HEK293 (cell line): ENCODE results near the gene PDE4D.

ENCODE experiments used
- GFI1B ChIP-seq: fragments of 450-650 bp; formaldehyde crosslinking; IDR thresholded peaks from 2 replicates; pipeline ENCODE4 v1.5.1; 2016; ENCODE audit warnings: missing biosample characterization, missing genetic modification characterization
- GLI2 ChIP-seq: fragments of 450-650 bp; formaldehyde crosslinking; IDR thresholded peaks from 2 replicates; pipeline ENCODE4; 2017; ENCODE audit warnings: missing biosample characterization, missing genetic modification characterization, low read depth, borderline replicate concordance
- GLI4 ChIP-seq: fragments of 450-650 bp; formaldehyde crosslinking; IDR thresholded peaks from 2 replicates; pipeline ENCODE4 v1.5.1; 2016; ENCODE audit warnings: missing biosample characterization, missing genetic modification characterization
- IKZF3 ChIP-seq: fragments of 450-650 bp; IDR thresholded peaks from 2 replicates; pipeline ENCODE4 v1.5.0; 2018; ENCODE audit warnings: missing biosample characterization, mild to moderate bottlenecking, missing genetic modification characterization, moderate library complexity
- KLF10 ChIP-seq: fragments of 450-650 bp; IDR thresholded peaks from 2 replicates; pipeline ENCODE4 v1.5.1; 2018; ENCODE audit warnings: missing biosample characterization, mild to moderate bottlenecking, missing genetic modification characterization
- MYNN ChIP-seq: fragments of 450-650 bp; formaldehyde crosslinking; IDR thresholded peaks from 2 replicates; pipeline ENCODE4 v1.5.1; 2016; ENCODE audit warnings: missing biosample characterization, missing genetic modification characterization, borderline replicate concordance
- SCRT1 ChIP-seq: fragments of 450-650 bp; formaldehyde crosslinking; IDR thresholded peaks from 2 replicates; pipeline ENCODE4 v1.5.1; 2016; ENCODE audit warnings: missing biosample characterization, missing genetic modification characterization, borderline replicate concordance
- TCF7L2 ChIP-seq: IDR thresholded peaks from 2 replicates; pipeline ENCODE4 v1.6.1; 2011; ENCODE audit warnings: low read depth, mild to moderate bottlenecking, inconsistent platforms, low read length, moderate library complexity, borderline replicate concordance
- YY2 ChIP-seq: fragments of 450-650 bp; formaldehyde crosslinking; IDR thresholded peaks from 2 replicates; pipeline ENCODE4 v1.5.1; 2016; ENCODE audit warnings: missing biosample characterization, missing genetic modification characterization
- ZBTB17 ChIP-seq: fragments of 450-650 bp; formaldehyde crosslinking; IDR thresholded peaks from 2 replicates; pipeline ENCODE4 v1.5.1; 2016; ENCODE audit warnings: missing biosample characterization, missing genetic modification characterization
- ZNF140 ChIP-seq: fragments of 450-650 bp; formaldehyde crosslinking; IDR thresholded peaks from 2 replicates; pipeline ENCODE4 v1.5.1; 2016; ENCODE audit warnings: missing biosample characterization, missing genetic modification characterization
- ZNF184 ChIP-seq: fragments of 450-650 bp; IDR thresholded peaks from 2 replicates; pipeline ENCODE4 v1.5.1; 2018; ENCODE audit warnings: missing biosample characterization, mild to moderate bottlenecking, missing genetic modification characterization
- ZNF2 ChIP-seq: fragments of 450-650 bp; formaldehyde crosslinking; IDR thresholded peaks from 2 replicates; pipeline ENCODE4 v1.5.1; 2016; ENCODE audit warnings: missing biosample characterization, missing genetic modification characterization
- ZNF239 ChIP-seq: fragments of 450-650 bp; formaldehyde crosslinking; IDR thresholded peaks from 2 replicates; pipeline ENCODE4 v1.5.1; 2016; ENCODE audit warnings: missing biosample characterization, missing genetic modification characterization
- ZNF274 ChIP-seq, 2 experiments: fragments of 200-500 bp in 1 of 2; fragments of 450-650 bp in 1 of 2; sonication (Bioruptor generic) in 1 of 2; formaldehyde crosslinking in 1 of 2; IDR thresholded peaks; 2 replicates each; pipeline versions ENCODE4 v1.5.1 to v1.6.1; 2014 to 2016; ENCODE audit warnings: borderline replicate concordance in 1 of 2, inconsistent platforms in 1 of 2, low read length in 1 of 2, missing biosample characterization in 1 of 2, missing genetic modification characterization in 1 of 2
- ZNF366 ChIP-seq: fragments of 450-650 bp; formaldehyde crosslinking; conservative IDR thresholded peaks from 2 replicates; pipeline ENCODE4 v1.5.1; 2016; ENCODE audit warnings: missing biosample characterization, missing genetic modification characterization
- ZNF37A ChIP-seq: fragments of 450-650 bp; IDR thresholded peaks from 2 replicates; pipeline ENCODE4 v1.5.1; 2018; ENCODE audit warnings: missing biosample characterization, missing genetic modification characterization
- ZNF404 ChIP-seq: fragments of 450-650 bp; formaldehyde crosslinking; IDR thresholded peaks from 2 replicates; pipeline ENCODE4 v1.5.1; 2017; ENCODE audit warnings: missing biosample characterization, missing genetic modification characterization
- ZNF426 ChIP-seq: fragments of 450-650 bp; formaldehyde crosslinking; IDR thresholded peaks from 2 replicates; pipeline ENCODE4 v1.5.1; 2017; ENCODE audit warnings: missing biosample characterization, missing genetic modification characterization, mild to moderate bottlenecking, inconsistent platforms, moderate library complexity
- ZNF521 ChIP-seq: fragments of 450-650 bp; formaldehyde crosslinking; IDR thresholded peaks from 2 replicates; pipeline ENCODE4 v1.5.1; 2017; ENCODE audit warnings: missing biosample characterization, mild to moderate bottlenecking, missing genetic modification characterization
- ZNF623 ChIP-seq: fragments of 450-650 bp; formaldehyde crosslinking; IDR thresholded peaks from 2 replicates; pipeline ENCODE4 v1.5.1; 2016; ENCODE audit warnings: missing biosample characterization, missing genetic modification characterization
- ZNF624 ChIP-seq: fragments of 450-650 bp; formaldehyde crosslinking; IDR thresholded peaks from 2 replicates; pipeline ENCODE4 v1.5.1; 2017; ENCODE audit warnings: missing biosample characterization, missing genetic modification characterization
- ZNF654 ChIP-seq: fragments of 450-650 bp; formaldehyde crosslinking; IDR thresholded peaks from 2 replicates; pipeline ENCODE4 v1.5.1; 2016; ENCODE audit warnings: low read depth, missing biosample characterization, missing genetic modification characterization
- ZNF707 ChIP-seq: fragments of 450-650 bp; formaldehyde crosslinking; IDR thresholded peaks from 2 replicates; pipeline ENCODE4 v1.5.1; 2016; ENCODE audit warnings: missing biosample characterization, missing genetic modification characterization
- ZNF785 ChIP-seq: fragments of 450-650 bp; formaldehyde crosslinking; IDR thresholded peaks from 2 replicates; pipeline ENCODE4 v1.5.1; 2016; ENCODE audit warnings: missing biosample characterization, missing genetic modification characterization
- ZNF792 ChIP-seq: fragments of 450-650 bp; formaldehyde crosslinking; IDR thresholded peaks from 2 replicates; pipeline ENCODE4 v1.5.1; 2016; ENCODE audit warnings: missing biosample characterization, missing genetic modification characterization
- ZNF843 ChIP-seq: fragments of 450-650 bp; formaldehyde crosslinking; IDR thresholded peaks from 2 replicates; pipeline ENCODE4 v1.5.1; 2016; ENCODE audit warnings: missing biosample characterization, missing genetic modification characterization
- ZSCAN23 ChIP-seq: fragments of 450-650 bp; formaldehyde crosslinking; IDR thresholded peaks from 2 replicates; pipeline ENCODE4 v1.5.1; 2016; ENCODE audit warnings: missing biosample characterization, missing genetic modification characterization
- TF ChIP-seq, protein P1 (sequence below): fragments of 450-650 bp; formaldehyde crosslinking; IDR thresholded peaks from 2 replicates; pipeline ENCODE4 v1.5.1; 2016; ENCODE audit warnings: missing biosample characterization, missing genetic modification characterization
- TF ChIP-seq, protein P2 (sequence below): fragments of 450-650 bp; formaldehyde crosslinking; optimal IDR thresholded peaks from 2 replicates; pipeline ENCODE3; 2016; ENCODE audit warnings: missing biosample characterization, mild to moderate bottlenecking, missing genetic modification characterization
- TF ChIP-seq, protein P3 (sequence below): fragments of 450-650 bp; formaldehyde crosslinking; IDR thresholded peaks from 2 replicates; pipeline ENCODE4 v1.5.1; 2016; ENCODE audit warnings: missing biosample characterization, missing genetic modification characterization
- TF ChIP-seq, protein P4 (sequence below): fragments of 450-650 bp; formaldehyde crosslinking; IDR thresholded peaks from 2 replicates; pipeline ENCODE4 v1.5.1; 2017; ENCODE audit warnings: missing biosample characterization, missing genetic modification characterization
- TF ChIP-seq, protein P5 (sequence below): fragments of 450-650 bp; formaldehyde crosslinking; IDR thresholded peaks from 2 replicates; pipeline ENCODE4 v1.5.1; 2017; ENCODE audit warnings: missing biosample characterization, missing genetic modification characterization
- TF ChIP-seq, protein P6 (sequence below): fragments of 450-650 bp; formaldehyde crosslinking; IDR thresholded peaks from 2 replicates; pipeline ENCODE4 v1.5.1; 2016; ENCODE audit warnings: missing biosample characterization, missing genetic modification characterization

The PDE4D gene

DNA sequence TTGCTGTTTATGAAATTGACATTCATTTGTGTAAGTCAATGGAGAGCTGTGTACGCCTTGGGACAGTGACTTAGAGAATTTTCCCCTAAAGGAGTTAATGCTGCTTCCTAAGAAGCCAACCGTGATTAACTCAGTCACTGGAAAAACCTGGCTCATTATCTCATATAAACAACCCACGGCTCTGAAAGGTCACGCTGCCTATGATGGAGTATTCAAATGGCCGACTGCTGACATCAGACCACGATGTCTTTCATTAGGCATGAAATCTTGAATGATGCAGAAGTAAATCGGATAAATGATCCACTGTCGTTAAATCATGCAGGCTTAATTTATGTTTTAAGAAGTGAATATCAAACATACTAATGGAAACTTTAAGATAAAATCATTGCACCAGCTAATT lies 706.9 kb downstream of the PDE4D start (continued):
- TF ChIP-seq SCRT1 (tag by site-specific recombination) (no peak), ZNF785 (tag by site-specific recombination) (no peak), ZNF521 (tag by site-specific recombination) (no peak), ZNF184 (peak; percentile 18; the same call in 1 of the 2 replicates), ZNF239 (tag by site-specific recombination) (no peak), TCF7L2 (no peak), ZNF366 (tag by site-specific recombination) (peak; percentile 49), ZNF843 (tag by site-specific recombination) (peak; percentile 77), ZNF274 (IDR thresholded peaks at IDR 0.05; ENCODE audit: low read length) (no peak), ZNF274 (tag by site-specific recombination; IDR thresholded peaks at IDR 0.05; ENCODE audit: borderline replicate concordance) (no peak), GFI1B (tag by site-specific recombination) (0 out of 2 replicates have a peak, but pooled peaks have one; percentile 53), ZNF792 (tag by site-specific recombination) (no peak), GLI4 (tag by site-specific recombination) (no peak), GLI2 (tag by site-specific recombination) (peak; percentile 18; the same call in 1 of the 2 replicates), ZNF654 (tag by site-specific recombination) (no peak), ZBTB17 (tag by site-specific recombination) (peak; percentile 41), ZNF624 (tag by site-specific recombination) (no peak), KLF10 (tag by site-specific recombination) (0 out of 2 replicates have a peak, but pooled peaks have one; percentile 30), IKZF3 (tag by site-specific recombination) (0 out of 2 replicates have a peak, but pooled peaks have one; percentile 48), ZNF2 (tag by site-specific recombination) (peak; percentile 39; the same call in 1 of the 2 replicates), YY2 (tag by site-specific recombination) (no peak), MYNN (tag by site-specific recombination) (no peak), ZSCAN23 (tag by site-specific recombination) (no peak), ZNF707 (tag by site-specific recombination) (no peak), ZNF623 (tag by site-specific recombination) (no peak), ZNF404 (tag by site-specific recombination) (no peak), ZNF37A (no peak), ZNF426 (no peak), ZNF140 (tag by site-specific recombination) (no peak)
- TF ChIP-seq, protein P1, sequence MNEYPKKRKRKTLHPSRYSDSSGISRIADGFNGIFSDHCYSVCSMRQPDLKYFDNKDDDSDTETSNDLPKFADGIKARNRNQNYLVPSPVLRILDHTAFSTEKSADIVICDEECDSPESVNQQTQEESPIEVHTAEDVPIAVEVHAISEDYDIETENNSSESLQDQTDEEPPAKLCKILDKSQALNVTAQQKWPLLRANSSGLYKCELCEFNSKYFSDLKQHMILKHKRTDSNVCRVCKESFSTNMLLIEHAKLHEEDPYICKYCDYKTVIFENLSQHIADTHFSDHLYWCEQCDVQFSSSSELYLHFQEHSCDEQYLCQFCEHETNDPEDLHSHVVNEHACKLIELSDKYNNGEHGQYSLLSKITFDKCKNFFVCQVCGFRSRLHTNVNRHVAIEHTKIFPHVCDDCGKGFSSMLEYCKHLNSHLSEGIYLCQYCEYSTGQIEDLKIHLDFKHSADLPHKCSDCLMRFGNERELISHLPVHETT (tag by site-specific recombination), result peak; percentile 47; the same call in 1 of the 2 replicates
- TF ChIP-seq, protein P2, sequence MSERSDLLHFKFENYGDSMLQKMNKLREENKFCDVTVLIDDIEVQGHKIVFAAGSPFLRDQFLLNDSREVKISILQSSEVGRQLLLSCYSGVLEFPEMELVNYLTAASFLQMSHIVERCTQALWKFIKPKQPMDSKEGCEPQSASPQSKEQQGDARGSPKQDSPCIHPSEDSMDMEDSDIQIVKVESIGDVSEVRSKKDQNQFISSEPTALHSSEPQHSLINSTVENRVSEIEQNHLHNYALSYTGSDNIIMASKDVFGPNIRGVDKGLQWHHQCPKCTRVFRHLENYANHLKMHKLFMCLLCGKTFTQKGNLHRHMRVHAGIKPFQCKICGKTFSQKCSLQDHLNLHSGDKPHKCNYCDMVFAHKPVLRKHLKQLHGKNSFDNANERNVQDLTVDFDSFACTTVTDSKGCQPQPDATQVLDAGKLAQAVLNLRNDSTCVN (tag by site-specific recombination), result no peak
- TF ChIP-seq, protein P3, sequence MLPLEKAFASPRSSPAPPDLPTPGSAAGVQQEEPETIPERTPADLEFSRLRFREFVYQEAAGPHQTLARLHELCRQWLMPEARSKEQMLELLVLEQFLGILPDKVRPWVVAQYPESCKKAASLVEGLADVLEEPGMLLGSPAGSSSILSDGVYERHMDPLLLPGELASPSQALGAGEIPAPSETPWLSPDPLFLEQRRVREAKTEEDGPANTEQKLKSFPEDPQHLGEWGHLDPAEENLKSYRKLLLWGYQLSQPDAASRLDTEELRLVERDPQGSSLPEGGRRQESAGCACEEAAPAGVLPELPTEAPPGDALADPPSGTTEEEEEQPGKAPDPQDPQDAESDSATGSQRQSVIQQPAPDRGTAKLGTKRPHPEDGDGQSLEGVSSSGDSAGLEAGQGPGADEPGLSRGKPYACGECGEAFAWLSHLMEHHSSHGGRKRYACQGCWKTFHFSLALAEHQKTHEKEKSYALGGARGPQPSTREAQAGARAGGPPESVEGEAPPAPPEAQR (tag by site-specific recombination), result no peak
- TF ChIP-seq, protein P4, sequence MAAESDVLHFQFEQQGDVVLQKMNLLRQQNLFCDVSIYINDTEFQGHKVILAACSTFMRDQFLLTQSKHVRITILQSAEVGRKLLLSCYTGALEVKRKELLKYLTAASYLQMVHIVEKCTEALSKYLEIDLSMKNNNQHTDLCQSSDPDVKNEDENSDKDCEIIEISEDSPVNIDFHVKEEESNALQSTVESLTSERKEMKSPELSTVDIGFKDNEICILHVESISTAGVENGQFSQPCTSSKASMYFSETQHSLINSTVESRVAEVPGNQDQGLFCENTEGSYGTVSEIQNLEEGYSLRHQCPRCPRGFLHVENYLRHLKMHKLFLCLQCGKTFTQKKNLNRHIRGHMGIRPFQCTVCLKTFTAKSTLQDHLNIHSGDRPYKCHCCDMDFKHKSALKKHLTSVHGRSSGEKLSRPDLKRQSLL, result peak; percentile 76
- TF ChIP-seq, protein P5, sequence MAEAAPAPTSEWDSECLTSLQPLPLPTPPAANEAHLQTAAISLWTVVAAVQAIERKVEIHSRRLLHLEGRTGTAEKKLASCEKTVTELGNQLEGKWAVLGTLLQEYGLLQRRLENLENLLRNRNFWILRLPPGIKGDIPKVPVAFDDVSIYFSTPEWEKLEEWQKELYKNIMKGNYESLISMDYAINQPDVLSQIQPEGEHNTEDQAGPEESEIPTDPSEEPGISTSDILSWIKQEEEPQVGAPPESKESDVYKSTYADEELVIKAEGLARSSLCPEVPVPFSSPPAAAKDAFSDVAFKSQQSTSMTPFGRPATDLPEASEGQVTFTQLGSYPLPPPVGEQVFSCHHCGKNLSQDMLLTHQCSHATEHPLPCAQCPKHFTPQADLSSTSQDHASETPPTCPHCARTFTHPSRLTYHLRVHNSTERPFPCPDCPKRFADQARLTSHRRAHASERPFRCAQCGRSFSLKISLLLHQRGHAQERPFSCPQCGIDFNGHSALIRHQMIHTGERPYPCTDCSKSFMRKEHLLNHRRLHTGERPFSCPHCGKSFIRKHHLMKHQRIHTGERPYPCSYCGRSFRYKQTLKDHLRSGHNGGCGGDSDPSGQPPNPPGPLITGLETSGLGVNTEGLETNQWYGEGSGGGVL (tag by site-specific recombination), result no peak
- TF ChIP-seq, protein P6, sequence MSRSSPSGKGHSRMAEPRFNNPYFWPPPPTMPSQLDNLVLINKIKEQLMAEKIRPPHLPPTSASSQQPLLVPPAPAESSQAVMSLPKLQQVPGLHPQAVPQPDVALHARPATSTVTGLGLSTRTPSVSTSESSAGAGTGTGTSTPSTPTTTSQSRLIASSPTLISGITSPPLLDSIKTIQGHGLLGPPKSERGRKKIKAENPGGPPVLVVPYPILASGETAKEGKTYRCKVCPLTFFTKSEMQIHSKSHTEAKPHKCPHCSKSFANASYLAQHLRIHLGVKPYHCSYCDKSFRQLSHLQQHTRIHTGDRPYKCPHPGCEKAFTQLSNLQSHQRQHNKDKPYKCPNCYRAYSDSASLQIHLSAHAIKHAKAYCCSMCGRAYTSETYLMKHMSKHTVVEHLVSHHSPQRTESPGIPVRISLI, result no peak
